Dermis microvascular lymphatic vessel endothelial cell (primary cell): ENCODE measurements around the gene CAP2. TPM values are rescaled to one million over a fixed set of nuclear protein-coding genes. Genes with fewer than 3 reads are reported as not detected.
A peak's percentile ranks its signal among the peaks of the same experiment; 100 is the strongest.
"Not testable (repeated sequence)": the region's sequence is repeated elsewhere in the genome, so short reads cannot be mapped to it uniquely, and the experiment has no call there.

Source experiments
- DNase-seq, 2 donors: peaks; one replicate each; pipeline versions ENCODE4 v3.0.0 to v3.0.0-alpha.2; 2010; ENCODE audit warnings: low read depth in 2 of 2
- total RNA-seq: library from RNA; depleted of rRNA; stranded (reverse); fragments of >200 nt; gene quantifications from 2 replicates; pipeline ENCODE4 v1.2.1, GENCODE V29; 2014

Gene CAP2
- total RNA-seq, 1 donor from 2014 or later = 0.39 TPM

DNA sequence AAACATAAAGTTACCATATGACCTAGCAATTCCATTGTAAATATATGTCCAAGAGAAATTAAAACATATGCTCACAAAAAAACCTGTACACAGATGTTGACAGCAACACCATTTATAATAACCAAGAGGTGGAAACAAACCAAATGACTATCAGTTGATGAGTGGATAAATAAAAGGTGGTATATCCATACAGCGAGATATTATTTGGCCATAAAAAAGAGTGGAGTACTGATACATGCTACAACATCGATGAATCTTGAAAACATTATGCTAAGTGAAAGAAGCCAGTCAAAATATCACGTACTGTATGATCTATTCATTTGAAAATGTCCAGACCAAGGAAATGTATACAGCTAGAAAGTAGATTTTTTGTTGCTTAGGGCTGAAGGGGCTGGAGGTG, 2.9 kb downstream of the CAP2 start:
- no peak for DNase-seq

DNA sequence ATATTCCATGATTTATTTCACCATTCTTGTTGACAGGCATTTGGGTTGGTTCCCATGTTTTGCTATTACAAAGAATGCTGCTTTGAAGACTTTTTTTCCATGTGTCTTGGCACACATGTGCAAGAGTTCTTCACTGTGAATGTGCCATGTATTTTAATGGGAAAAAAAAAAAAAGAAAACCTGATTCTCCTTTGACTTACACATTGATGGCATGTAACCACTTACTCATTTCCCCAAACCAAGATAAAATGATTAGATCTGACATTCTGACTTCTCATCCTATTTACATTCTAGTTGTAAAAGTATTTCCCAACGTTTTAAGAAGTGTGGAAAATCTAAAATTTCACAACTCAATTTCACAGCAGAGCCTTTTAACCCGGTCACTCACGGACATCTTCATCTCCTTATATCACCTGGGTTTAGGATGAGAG, 4.4 kb downstream of the CAP2 start:
- DNase-seq = peak in 1 of 2 donors; percentile 63

DNA sequence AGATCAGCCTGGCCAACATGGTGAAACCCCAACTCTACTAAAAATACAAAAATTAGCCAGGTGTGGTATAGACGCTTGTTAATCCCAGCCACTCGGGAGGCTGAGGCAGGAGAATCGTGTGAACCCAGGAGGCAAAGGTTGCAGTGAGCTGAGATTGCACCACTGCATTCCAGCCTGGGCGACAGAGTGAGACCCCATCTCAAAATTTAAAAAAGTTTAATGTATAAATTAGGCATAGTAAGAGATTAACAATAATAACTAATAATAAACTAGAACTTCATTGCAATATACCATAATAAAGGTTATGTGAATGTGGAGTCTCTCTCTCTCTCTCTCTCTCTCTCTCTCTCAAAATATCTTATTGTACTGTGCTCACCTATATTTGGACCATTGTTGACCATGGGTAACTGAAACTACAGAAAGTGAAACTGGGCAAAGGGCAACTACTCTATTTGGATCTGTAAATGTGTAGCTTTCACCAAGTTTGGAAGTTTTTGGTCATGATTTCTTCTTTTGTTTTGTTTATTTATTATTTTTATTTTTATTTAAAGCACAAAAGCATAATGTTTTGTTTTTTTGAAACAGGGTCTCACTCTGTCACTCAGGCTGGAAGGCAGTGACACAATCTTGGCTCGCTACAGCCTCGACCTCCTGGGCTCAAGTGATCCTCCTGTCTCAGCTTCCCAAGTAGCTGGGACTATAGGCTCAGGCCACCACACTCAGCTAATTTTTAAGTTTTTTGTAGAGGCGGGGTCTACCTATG, 12.0 kb downstream of the CAP2 start:
- not testable (repeated sequence) for DNase-seq

DNA sequence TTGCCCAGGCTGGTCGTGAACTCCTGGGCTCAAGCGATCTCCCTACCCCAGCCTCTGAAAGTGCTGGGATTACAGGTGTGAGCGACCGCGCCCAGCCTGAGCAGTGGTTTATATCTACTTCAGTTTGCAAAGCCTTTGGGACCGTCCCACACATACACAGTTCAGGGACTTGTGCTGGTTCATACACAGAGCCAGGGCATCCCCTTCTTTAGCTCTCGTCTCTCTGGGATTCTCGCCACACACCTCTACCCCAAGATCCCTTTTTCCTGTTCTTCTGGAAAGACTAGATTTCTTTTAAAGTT, 12.5 kb downstream of the CAP2 start:
- no peak for DNase-seq

DNA sequence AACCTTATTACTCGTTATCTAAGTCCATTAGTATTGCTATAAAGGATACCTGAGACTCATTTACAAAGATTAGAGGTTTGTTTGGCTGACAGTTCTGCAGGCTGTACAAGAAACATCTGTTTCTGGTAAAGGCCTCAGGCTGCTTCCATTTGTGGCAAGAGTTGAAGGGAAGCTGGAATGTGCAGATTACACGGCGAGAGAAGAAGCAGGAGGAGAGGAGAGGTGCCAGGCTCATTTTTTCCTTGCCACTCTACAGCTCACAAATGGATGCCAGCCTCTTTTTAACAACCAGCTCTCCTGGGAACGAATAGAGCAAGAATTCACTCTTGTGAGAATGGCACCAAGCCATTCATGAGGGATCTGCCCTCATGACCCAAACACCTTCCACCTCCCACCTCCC, 14.7 kb downstream of the CAP2 start:
- DNase-seq = no peak

DNA sequence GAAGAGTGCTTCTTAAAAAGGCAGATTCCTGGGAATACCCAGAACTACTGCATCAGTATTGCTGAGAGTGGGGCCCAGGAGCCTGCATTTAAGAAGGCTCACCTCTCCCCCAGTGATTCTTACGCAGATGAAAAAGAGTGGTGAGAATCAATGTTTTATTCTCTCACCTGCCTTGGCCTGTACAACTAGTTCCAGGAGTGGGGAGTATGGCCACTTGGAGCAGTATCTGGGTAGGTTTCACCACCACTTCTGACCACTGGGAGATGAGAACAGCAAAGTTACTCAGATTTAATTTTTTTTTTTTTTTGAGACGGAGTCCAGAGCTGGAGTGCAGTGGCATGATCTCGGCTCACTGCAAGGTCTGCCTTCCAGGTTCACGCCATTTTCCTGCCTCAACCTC, 16.9 kb downstream of the CAP2 start:
- no peak for DNase-seq

DNA sequence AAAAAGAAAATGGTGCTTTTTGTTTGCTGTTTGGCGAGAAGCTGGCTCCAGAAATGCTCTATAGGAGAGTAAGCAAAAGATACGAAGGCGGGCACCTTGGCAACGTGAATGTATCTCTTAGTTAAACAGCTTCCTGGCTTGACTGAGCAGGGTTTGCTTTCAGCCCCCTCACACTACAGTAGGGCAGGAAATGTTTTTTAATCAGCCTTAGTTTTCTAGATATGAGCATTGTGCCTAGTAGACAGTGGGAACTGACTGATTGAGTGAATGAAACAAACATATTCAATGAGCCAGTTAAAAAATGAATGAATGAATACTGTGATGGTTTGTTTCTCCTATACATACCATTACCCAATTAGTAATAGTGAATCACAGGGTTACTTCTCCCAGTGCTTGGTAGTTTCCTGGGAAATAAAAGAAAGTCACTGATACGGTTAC, 19.9 kb downstream of the CAP2 start:
- peak in 1 of 2 donors; percentile 36 for DNase-seq

DNA sequence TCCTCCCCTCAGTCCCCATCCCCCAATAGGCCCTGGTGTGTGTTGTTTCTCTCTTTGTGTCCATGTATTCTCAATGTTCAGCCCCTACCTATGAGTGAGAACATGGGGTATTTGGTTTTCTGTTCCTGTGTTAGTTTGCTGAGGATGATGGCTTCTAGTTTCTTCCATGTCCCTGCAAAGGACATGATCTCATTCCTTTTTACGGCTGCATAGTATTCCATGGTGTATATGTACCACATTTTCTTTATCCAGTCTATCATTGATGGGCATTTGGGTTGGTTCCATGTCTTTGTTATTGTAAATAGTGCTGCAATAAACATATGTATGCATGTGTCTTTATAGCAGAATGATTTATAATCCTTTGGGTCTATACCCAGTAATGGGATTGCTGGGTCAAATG, 21.0 kb downstream of the CAP2 start:
- DNase-seq = not testable (repeated sequence)

DNA sequence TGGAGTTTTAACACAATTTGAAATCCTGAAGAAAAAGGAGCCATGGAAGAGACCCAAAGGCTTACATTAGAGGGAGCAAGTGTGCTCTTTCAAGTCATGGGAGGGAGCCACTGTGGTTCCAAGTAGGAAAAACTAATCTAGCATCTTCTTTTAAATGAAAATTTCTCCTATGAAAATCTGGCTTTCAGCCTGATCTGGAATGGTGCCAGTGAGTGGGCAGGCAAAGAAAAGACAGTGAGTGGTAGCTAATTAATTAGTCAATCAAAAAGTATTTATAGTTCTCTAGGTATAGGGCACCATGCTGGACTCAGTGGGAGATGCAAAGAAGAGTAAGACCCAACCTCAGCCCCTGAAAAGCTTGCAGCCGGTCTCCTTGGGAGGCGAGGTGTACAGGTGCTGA, 21.9 kb downstream of the CAP2 start:
- no peak for DNase-seq

DNA sequence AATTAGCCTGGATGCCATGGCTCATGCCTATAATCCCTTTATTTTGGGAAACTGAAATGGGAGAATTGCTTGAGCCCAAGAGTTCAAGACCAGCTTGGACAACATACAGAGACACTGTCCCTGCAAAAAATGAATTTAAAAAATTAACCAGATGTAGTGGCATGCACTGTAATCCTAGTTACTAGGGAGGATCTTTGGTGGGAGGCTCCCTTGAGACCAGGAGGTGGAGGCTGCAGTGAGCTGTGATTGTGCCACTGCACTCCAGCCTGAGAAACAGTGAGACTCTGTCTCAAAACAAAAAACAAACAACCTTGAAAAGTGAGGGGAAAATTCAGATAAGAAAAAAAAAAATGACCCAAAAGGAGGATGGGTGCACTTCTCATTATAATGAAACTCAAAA, 23.4 kb downstream of the CAP2 start:
- no peak for DNase-seq

DNA sequence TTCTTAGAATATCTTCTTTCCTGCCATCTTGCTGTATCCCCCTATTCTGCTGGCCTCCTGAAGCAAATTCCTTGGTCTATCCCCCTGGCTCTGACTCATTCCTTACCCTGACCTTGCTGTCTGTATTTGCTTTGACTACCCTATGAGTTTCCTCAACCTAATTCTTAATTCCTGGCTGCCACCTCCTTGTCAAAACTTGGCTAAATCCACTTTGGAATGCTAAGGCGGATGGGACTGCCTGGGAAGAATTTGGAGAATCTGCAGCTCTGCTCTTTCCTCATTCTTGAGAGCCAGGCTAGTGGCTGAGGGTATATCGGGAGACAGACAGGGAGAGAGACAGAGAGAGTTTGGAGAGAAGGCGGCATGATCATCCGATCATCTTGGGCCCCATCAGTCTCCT, 24.4 kb downstream of the CAP2 start:
- DNase-seq = peak in 1 of 2 donors; percentile 24

DNA sequence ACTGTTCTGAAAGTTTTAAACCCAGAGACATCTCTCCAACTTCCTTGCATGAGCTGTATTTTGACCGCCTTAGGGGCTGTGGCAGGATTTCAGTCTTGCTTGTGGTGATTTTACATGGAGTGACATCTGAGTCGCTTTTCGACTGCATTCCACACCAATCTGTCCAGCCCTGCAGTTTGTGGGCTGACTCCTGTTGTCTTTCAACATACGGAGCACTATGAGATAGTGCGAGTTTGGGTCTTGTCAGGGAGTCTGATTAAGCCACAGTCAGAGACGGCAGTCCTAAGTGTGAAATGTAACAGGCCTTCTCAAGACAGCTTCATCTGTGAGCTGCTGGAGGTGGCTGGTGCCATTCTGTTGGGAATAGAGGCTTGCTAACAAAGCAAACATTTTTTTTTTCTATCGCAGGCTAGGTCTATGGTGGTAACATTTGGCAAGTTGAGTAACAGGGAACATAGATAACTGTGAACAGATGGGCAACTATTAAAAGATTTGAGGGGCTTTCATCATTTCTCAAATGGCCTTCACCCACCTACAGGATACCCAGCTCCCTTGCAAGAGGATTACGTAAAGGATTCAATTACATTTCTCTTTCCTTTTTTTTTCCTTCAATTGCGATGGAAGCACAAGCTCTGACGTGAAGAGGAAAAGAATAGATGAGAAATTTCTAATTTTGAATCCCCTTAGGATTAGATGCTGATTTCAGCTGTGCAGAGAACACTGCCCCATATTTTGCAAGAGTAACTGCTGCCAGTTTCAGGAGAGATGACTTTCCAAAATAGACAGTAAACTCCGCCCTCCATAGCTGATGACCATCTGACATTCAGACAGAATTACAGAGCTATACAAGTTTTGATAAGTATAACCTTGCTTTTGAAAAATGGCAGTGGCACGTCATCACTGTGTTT, 25.1 kb downstream of the CAP2 start:
- no peak for DNase-seq

DNA sequence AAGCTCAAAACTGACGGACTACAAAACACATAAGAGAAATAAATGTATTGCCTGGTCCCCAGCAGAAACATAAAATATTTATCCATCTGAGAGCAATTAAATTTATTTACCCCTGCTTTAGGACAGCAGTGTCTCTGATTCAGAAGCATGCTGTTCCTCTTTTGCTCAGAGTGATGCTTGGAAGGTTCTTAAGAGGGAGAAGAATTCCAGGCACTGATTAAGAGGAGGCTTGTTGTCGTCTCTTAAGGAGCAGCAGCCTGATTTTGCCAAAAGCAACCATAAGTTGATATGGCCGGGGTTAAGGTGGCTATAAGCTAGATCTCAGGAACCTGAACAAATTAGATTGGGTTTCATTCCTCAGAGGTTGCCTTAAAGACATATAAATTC, 25.8 kb downstream of the CAP2 start:
- no peak for DNase-seq

DNA sequence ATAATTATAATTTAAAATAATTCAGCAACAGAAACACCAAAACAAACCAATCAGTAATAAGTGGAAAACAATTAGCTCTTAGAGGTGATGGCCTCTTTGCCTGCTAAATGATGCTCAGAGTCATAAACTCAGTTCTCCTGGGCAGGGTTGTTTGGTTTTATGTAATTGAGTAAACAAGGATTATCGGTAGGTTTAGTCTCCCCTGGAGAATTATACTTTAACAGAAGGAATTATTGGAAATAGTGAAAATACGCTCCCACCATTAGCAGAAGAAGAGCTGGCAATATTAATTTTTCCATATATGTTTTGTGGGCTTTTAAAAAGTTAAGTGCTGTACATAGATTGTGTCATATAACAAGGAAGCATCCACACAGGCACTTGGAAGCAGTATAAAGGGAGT, 27.0 kb downstream of the CAP2 start:
- no peak for DNase-seq

DNA sequence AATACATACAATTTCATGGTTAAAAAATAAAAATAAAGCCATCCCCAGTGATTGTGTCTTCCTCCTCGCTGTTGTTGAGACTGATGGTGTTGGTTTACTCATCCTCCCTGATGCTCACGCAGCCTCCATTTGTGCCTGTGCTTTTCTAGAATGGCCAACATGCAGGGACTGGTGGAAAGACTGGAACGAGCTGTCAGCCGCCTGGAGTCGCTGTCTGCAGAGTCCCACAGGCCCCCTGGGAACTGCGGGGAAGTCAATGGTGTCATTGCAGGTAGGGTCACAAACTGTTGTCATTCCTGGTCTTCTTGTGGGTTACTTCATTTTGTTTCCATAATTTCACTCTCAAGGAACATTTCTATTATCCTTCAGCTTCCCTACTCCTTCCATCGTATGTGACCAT, 28.0 kb downstream of the CAP2 start:
- DNase-seq = no peak

DNA sequence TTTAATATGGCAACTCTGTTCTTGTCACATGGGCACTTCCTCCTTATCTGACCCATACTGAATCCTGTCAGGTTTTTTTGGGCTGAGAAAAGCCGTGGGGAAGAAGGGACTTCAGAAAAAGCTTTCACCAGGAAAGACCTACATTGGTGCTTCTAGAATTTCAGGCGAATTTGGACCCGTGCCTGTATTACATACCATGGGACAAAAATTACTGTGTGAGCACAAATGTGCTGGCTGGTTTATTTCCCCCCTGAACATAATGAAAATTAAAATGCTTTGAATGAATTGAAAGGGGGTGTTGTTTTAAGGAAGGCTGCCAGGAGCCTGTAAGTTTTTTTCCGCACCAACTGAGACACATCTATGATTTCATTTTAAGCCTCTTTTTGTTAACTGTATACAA, 29.6 kb downstream of the CAP2 start:
- DNase-seq = no peak

DNA sequence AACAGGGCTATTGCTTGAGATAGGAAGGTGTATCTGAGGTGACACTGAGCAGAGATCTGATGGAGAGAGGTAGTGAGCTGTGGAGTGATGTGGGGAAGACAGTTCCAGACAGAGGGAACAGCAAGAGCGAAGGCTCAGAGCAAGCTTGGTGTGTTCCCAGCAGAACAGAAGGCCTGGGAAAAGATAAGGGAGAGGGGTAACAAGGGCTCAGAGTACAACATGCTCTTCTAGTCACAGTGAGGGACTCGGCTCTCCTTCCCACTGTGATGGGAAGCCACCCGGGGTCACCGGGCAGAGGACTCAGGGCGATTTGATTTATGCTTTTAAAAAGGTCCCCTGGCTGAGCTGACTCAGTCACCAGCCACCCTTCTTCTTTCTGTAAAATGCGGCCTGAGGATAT, 33.7 kb downstream of the CAP2 start:
- no peak for DNase-seq

DNA sequence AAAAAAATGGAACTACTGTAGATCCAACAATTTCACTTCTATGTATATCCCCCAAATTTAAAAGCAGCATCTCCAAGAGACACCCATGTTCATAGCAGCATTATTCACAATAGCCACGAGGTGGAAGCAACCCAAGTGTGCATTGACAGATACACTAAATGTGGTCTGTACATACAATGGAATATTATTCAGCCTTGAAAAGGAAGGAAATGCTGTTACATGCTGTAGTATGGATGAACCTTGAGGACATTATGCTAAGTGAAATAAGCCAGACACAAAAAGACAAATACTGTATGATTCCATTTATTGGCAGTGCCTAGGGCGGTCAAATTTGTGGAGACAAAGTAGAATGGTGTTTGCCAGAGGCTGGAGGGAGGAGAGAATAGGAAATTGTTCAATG, 34.2 kb downstream of the CAP2 start:
- no peak for DNase-seq

DNA sequence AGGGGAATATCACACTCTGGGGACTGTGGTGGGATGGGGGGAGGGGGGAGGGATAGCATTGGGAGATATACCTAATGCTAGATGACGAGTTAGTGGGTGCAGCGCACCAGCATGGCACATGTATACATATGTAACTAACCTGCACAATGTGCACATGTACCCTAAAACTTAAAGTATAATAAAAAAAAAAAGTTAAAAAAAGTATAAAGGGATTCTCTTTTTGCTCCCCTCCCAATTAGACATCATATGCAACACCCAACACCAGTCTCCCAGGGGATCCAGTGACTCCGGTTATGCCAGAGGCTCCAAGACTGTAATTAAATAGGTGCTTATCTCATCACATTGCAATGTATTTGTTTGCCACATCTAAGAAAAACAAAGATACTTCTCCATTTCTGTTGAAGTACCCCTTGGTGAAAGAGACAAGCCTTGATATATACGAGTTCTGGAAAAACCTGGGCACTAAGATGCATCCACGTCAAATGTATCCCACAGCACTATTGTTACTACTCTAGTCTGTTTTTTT, 35.3 kb downstream of the CAP2 start:
- DNase-seq = not testable (repeated sequence)

DNA sequence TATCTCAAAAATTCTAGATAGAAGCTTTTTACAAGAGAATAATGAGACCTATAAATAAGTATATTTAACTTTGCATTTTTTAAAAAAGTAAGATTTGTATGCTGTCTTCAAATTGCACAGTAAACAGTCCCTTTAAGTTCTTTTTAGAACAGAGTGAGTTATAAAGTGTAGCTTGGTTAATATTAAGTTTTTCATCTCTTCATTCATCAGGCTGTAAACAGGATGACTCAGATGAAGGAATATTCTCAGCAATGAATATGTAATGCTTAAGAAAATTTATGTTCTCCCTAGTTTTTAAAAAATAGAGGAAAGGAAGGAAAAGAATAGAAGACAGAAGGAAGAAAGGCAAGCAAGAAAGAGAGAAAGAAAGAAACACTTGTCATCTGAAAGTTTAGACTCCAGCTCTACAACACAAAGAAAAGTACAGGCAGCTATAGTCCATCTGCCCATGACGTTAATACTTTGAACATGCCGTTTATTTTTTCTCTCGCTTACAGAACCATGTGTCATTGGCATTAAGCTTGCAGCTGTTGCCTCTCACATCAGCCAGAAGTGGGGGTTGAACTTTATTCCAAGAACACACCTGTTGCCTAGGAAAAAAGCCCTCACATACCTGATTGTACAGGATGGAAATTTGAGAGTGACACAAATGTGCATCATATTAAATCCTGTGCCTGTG, 36.1 kb downstream of the CAP2 start:
- no peak for DNase-seq

DNA sequence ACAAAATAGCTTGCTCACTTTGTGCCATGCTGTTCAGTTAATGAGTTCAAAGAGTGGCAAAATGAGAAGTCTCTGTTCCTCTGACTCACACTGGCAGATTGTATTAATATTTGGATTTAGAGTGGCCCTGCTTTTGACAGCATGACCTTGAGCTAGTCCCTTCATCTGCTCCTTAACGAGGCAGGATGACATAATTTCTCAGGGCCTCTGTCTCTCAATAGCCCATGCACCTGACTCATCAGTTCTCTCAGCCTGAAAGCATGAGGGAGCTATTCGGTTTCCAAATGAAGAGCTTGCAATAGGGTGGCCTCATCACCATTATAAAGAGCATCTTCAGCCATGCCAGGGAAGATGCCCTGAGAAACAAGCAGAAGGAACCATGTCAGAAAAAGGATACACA, 38.2 kb downstream of the CAP2 start:
- no peak for DNase-seq

DNA sequence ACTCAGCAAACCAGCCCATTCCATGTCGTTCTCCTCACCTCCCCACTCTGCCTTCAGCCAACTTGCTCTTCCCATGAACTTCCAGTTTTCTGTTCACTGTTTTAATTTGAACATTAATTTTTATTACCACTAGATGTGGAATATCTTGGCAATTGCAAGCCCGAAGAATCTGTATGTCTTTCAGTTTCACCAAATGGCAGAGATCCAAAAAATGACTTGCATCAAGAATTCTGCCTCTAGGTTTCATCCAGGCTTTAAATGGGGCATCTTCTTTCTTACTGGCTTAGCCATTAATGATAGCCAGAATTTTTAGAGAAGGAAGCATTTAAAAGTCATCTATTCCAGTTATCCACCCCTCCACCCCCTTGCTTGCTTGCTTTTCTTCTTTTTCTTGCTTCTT, 39.0 kb downstream of the CAP2 start:
- no peak for DNase-seq
